IPS-20b (cell line): ENCODE results near the gene KCTD2.

Source experiments
- H3K27ac ChIP-seq: one replicate; pipeline ENCODE4 v1.5.1; 2013; ENCODE audit warnings: low read length
- H3K27me3 ChIP-seq: 2 replicates; pipeline ENCODE4 v1.6.1; 2013; ENCODE audit warnings: mild to moderate bottlenecking, low read length, inconsistent platforms; ENCODE audit not compliant: insufficient read depth
- H3K36me3 ChIP-seq: 2 replicates; pipeline ENCODE4 v1.6.1; 2013; ENCODE audit warnings: low read depth, mild to moderate bottlenecking, inconsistent platforms, low read length, moderate library complexity; ENCODE audit not compliant: insufficient read depth
- H3K4me1 ChIP-seq: 2 replicates; pipeline ENCODE4 v1.6.1; 2013; ENCODE audit warnings: mild to moderate bottlenecking, control low read depth, inconsistent platforms, low read length, moderate library complexity; ENCODE audit not compliant: insufficient read depth
- H3K4me3 ChIP-seq: 2 replicates; pipeline ENCODE4 v1.5.1; 2013; ENCODE audit warnings: mild to moderate bottlenecking, low read length, inconsistent platforms
- H3K9ac ChIP-seq: 2 replicates; pipeline ENCODE4 v1.6.1; 2013; ENCODE audit warnings: low read depth, mild to moderate bottlenecking, inconsistent platforms, low read length, moderate library complexity
- H3K9me3 ChIP-seq: 2 replicates; pipeline ENCODE4 v1.6.1; 2013; ENCODE audit warnings: mild to moderate bottlenecking, low read depth, low read length, inconsistent platforms; ENCODE audit not compliant: insufficient read depth

KCTD2 gene

GRCh38 chr17:75060434-75061054, 13.5 kb downstream of the KCTD2 start:
- Histone ChIP-seq H3K27me3 (no peaks in the 10 kb centered on the region), H3K9ac (no peak overlapping the region), H3K4me1 (no peaks in the 10 kb centered on the region), H3K9me3 (no peaks in the 10 kb centered on the region), H3K4me3 (no peak overlapping the region), H3K36me3 (peaks cover 81% of the 10 kb centered on the region), H3K27ac (no peak overlapping the region)

DNA sequence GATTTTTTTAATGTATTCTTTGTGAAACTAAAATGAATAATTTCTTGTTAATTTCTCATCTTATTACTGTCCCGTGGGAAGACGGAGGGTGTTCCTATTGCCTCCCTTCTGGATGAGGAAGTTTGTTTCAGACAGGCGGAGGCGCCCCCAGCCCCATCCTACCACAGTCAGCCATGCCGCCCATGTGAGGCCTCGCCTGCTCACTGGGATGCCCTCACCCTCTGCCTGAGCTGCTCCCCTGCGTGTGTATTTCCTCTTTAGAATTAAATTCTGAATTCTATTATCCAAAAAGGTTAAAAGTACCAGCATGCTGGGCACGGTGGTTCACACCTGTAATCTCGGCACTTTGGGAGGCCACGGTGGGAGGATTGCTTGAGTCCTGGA, 14.0 kb downstream of the KCTD2 start:
- peaks cover 77% of the 10 kb centered on the region for H3K36me3 ChIP-seq
- H3K9ac ChIP-seq, result no peak overlapping the region

GRCh38 chr17:75061618-75062017, 14.6 kb downstream of the KCTD2 start:
- H3K36me3 ChIP-seq, result peaks cover 72% of the 10 kb centered on the region
- H3K27ac ChIP-seq, result no peak overlapping the region
- H3K4me1 ChIP-seq, result no peaks in the 10 kb centered on the region
- H3K27me3 ChIP-seq, result no peaks in the 10 kb centered on the region
- H3K4me3 ChIP-seq, result no peak overlapping the region
- no peaks in the 10 kb centered on the region for H3K9me3 ChIP-seq
- H3K9ac ChIP-seq, result no peak overlapping the region

More for the DNA sequence above, 14.0 kb downstream of the KCTD2 start:
- Histone ChIP-seq H3K4me1 (no peaks in the 10 kb centered on the region), H3K27ac (no peak overlapping the region), H3K4me3 (no peak overlapping the region), H3K9me3 (no peaks in the 10 kb centered on the region), H3K27me3 (no peaks in the 10 kb centered on the region)

- H3K4me1 ChIP-seq, result no peaks in the 10 kb centered on the region
- peaks cover 62% of the 10 kb centered on the region for H3K36me3 ChIP-seq
These were observed 16.2 kb downstream of the KCTD2 start for GRCh38 chr17:75063201-75063600.

DNA sequence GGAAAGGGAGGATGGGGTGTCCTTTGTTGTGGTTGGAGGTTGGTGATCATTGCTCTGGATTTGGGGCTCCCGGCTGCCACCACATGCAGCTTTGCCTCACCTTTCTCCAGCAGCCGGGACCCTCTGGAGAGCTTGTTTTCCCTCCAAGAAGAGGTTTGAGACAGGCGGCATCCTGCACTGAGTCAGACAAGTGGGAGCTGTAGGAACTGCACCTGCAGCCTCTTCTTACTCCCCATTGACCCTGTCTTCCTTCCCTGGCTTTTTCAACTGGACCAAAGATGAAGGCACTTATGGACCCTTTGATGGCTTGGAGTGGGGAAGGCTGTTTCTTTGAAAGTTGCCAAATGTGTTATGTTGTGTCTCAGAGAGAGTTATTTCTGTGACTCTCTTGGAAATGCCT, 16.6 kb downstream of the KCTD2 start:
- Histone ChIP-seq H3K27ac (no peak overlapping the region), H3K9me3 (no peaks in the 10 kb centered on the region), H3K27me3 (no peaks in the 10 kb centered on the region), H3K4me1 (no peaks in the 10 kb centered on the region), H3K9ac (no peak overlapping the region), H3K4me3 (no peak overlapping the region), H3K36me3 (peaks cover 62% of the 10 kb centered on the region)

More at GRCh38 chr17:75063201-75063600, 16.2 kb downstream of the KCTD2 start:
- no peak overlapping the region for H3K27ac ChIP-seq
- H3K9ac ChIP-seq, result no peak overlapping the region
- H3K4me3 ChIP-seq, result no peak overlapping the region
- no peaks in the 10 kb centered on the region for H3K27me3 ChIP-seq
- H3K9me3 ChIP-seq, result no peaks in the 10 kb centered on the region

- no peaks in the 10 kb centered on the region for H3K4me1 ChIP-seq
- no peak overlapping the region for H3K9ac ChIP-seq
- no peak overlapping the region for H3K27ac ChIP-seq
- H3K36me3 ChIP-seq, result peaks cover 62% of the 10 kb centered on the region
- H3K9me3 ChIP-seq, result no peaks in the 10 kb centered on the region
- no peak overlapping the region for H3K4me3 ChIP-seq
- H3K27me3 ChIP-seq, result no peaks in the 10 kb centered on the region
These were observed 17.0 kb downstream of the KCTD2 start for GRCh38 chr17:75064040-75064439.

- Histone ChIP-seq H3K27me3 (no peaks in the 10 kb centered on the region), H3K9ac (no peak overlapping the region), H3K4me3 (no peak overlapping the region), H3K9me3 (no peaks in the 10 kb centered on the region), H3K36me3 (peaks cover 58% of the 10 kb centered on the region), H3K27ac (no peak overlapping the region), H3K4me1 (no peaks in the 10 kb centered on the region)
These were observed 17.4 kb downstream of the KCTD2 start for GRCh38 chr17:75064460-75064859.

GRCh38 chr17:75064867-75065561, 18.0 kb downstream of the KCTD2 start:
- Histone ChIP-seq H3K9ac (no peak overlapping the region), H3K27me3 (no peaks in the 10 kb centered on the region), H3K27ac (no peak overlapping the region), H3K36me3 (peaks cover 52% of the 10 kb centered on the region), H3K4me1 (no peaks in the 10 kb centered on the region), H3K9me3 (no peaks in the 10 kb centered on the region), H3K4me3 (no peak overlapping the region)

GRCh38 chr17:75065562-75066151, 18.6 kb downstream of the KCTD2 start:
- Histone ChIP-seq H3K9me3 (no peaks in the 10 kb centered on the region), H3K4me3 (no peak overlapping the region), H3K4me1 (no peaks in the 10 kb centered on the region), H3K36me3 (peaks cover 46% of the 10 kb centered on the region), H3K27me3 (no peaks in the 10 kb centered on the region), H3K27ac (no peak overlapping the region), H3K9ac (no peak overlapping the region)

DNA sequence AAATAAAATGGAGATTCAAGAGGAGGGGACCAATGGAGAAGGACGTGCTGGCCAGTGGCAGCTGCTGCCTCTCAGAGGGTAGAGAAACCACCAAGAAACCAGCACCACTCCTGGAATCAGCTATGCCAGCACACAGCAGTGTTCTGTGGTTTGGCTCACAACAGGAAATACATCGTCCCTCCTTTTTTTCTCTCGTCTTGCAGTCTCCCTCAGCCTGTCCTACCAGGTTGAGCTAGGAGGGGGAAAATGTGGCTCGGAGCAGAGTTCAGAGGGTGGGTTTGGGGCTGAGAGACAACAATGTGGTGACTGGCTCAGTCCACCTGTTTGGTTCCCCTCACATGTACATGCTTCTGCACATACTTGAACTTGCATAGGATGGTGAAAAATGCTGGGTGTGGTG, 20.8 kb downstream of the KCTD2 start:
- Histone ChIP-seq H3K27me3 (no peaks in the 10 kb centered on the region), H3K9ac (no peak overlapping the region), H3K27ac (no peak overlapping the region), H3K36me3 (peaks cover 24% of the 10 kb centered on the region), H3K9me3 (no peaks in the 10 kb centered on the region), H3K4me1 (no peaks in the 10 kb centered on the region), H3K4me3 (no peak overlapping the region)

DNA sequence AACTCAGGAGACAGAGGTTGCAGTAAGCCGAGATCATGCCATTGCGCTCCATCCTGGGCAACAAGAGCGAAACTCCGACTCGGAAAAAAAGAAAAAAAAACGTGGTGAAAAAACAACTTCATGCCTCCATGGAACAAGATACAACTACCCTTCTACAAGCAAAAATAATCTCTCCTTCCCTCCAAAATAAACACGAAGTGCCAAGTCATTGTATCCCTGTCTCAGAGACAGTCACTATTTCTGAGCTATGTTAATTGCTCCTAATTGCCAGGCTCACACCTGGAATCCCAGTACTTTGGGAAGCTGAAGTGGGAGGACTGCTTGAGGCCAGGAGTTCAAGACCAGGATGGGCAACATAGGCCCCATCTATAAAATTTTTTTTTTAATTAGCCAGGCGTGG, 21.7 kb downstream of the KCTD2 start:
- Histone ChIP-seq H3K9me3 (no peaks in the 10 kb centered on the region), H3K4me3 (no peak overlapping the region), H3K4me1 (no peaks in the 10 kb centered on the region), H3K9ac (no peak overlapping the region), H3K27me3 (no peaks in the 10 kb centered on the region), H3K36me3 (peaks cover 15% of the 10 kb centered on the region), H3K27ac (no peak overlapping the region)

DNA sequence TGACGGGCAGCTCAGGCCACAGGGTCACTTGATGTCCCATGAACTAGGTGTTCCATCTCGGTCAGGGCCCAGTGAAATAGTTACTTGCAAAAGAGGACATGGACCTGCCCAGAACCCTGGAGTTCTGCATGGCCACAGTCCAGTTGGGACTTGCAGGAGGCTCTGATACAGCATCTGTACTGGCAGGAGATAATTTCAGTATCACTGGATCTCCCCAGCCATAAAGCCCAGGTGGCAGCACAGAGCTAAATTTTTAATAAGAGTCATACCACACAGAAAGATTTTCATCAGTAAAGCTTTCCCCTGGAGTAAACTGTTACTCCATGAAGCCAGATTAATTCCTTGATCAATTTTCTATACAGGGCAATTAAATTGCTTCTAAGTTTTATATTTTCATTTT, 22.8 kb downstream of the KCTD2 start:
- H3K4me1 ChIP-seq, result no peaks in the 10 kb centered on the region
- no peak overlapping the region for H3K4me3 ChIP-seq
- no peak overlapping the region for H3K27ac ChIP-seq
- H3K27me3 ChIP-seq, result no peaks in the 10 kb centered on the region
- no peaks in the 10 kb centered on the region for H3K9me3 ChIP-seq
- no peak overlapping the region for H3K9ac ChIP-seq
- H3K36me3 ChIP-seq, result peaks cover 5% of the 10 kb centered on the region
